WTC11 (cell line): ENCODE data around the gene P3H3. TPM values are rescaled to one million over a fixed set of nuclear protein-coding genes. Genes with fewer than 3 reads are reported as not detected.

ENCODE experiments used
- ATAC-seq: fragments of 200-7000 bp; cut with Tn5 transposase; 2 replicates; pipeline ENCODE4 v1.10.0; 2021; ENCODE audit warnings: mild to moderate bottlenecking, moderate library complexity
- CTCF ChIA-PET: fragments of 300-600 bp; sonication (Branson Sonifier 250); formaldehyde crosslinking; loops from one replicate; lab custom pipeline; 2021; ENCODE audit warnings: antibody characterized with exemption; lab: Charles Lee
- POLR2A ChIA-PET: fragments of 350-600 bp; sonication (Branson Sonifier 250); formaldehyde crosslinking; loops from one replicate; lab custom pipeline; 2021; ENCODE audit warnings: antibody characterized with exemption; lab: Charles Lee
- DNase-seq: peaks from one replicate; pipeline ENCODE4 v3.0.0; 2021; ENCODE audit warnings: low spot score
- H3K27ac Mint-ChIP-seq: 2 replicates; pipeline ENCODE4 v1.8.0; 2021; ENCODE audit warnings: mixed read lengths
- H3K27me3 Mint-ChIP-seq: 2 replicates; pipeline ENCODE4 v1.8.0; 2021; ENCODE audit warnings: low read depth, mild to moderate bottlenecking, moderate library complexity, mixed read lengths
- H3K36me3 Mint-ChIP-seq: 2 replicates; pipeline ENCODE4 v1.8.0; 2021; ENCODE audit warnings: mixed read lengths
- H3K4me1 Mint-ChIP-seq: 2 replicates; pipeline ENCODE4 v1.8.0; 2022; ENCODE audit warnings: mixed read lengths
- H3K4me3 Mint-ChIP-seq: 2 replicates; pipeline ENCODE4 v1.8.0; 2021; ENCODE audit warnings: mild to moderate bottlenecking, moderate library complexity, mixed read lengths
- H3K9me3 Mint-ChIP-seq: 2 replicates; pipeline ENCODE4 v1.8.0; 2021; ENCODE audit warnings: mixed read lengths
- CBFB ChIP-seq: sonication (generic); formaldehyde crosslinking; IDR thresholded peaks from 2 replicates; pipeline ENCODE4 v1.8.1; 2022; ENCODE audit warnings: mild to moderate bottlenecking, low read depth, missing genetic modification reagents
- FOXK1 ChIP-seq: sonication (generic); formaldehyde crosslinking; IDR thresholded peaks from 2 replicates; pipeline ENCODE4 v1.8.0; 2022; ENCODE audit warnings: mild to moderate bottlenecking, moderate library complexity, missing genetic modification reagents
- GRHL2 ChIP-seq: fragments of 250-450 bp; sonication (Bioruptor Pico); IDR thresholded peaks from 2 replicates; pipeline ENCODE4 v1.8.0; 2022; ENCODE audit warnings: mild to moderate bottlenecking, moderate library complexity; ENCODE audit not compliant: insufficient replicate concordance, severe bottlenecking
- HMGA2 ChIP-seq: fragments of 250-450 bp; sonication (Bioruptor Pico); IDR thresholded peaks from 2 replicates; pipeline ENCODE4 v1.4.0; 2021; ENCODE audit warnings: mild to moderate bottlenecking, moderate library complexity
- NFYB ChIP-seq: sonication (generic); formaldehyde crosslinking; conservative IDR thresholded peaks from 2 replicates; pipeline ENCODE4 v1.8.0; 2022; ENCODE audit warnings: low read depth, missing genetic modification reagents
- PRRX2 ChIP-seq: fragments of 250-450 bp; sonication (Bioruptor Pico); IDR thresholded peaks from 2 replicates; pipeline ENCODE4 v1.8.0; 2021; ENCODE audit warnings: mild to moderate bottlenecking
- SP1 ChIP-seq: sonication (generic); formaldehyde crosslinking; conservative IDR thresholded peaks from 2 replicates; pipeline ENCODE4 v1.8.1; 2022; ENCODE audit warnings: missing genetic modification reagents
- TEAD4 ChIP-seq: sonication (generic); formaldehyde crosslinking; IDR thresholded peaks from 2 replicates; pipeline ENCODE4 v1.8.0; 2022; ENCODE audit warnings: mild to moderate bottlenecking, missing genetic modification reagents
- ZNF416 ChIP-seq: fragments of 250-450 bp; sonication (Bioruptor Pico); IDR thresholded peaks from 2 replicates; pipeline ENCODE4 v1.9.0; 2021; ENCODE audit warnings: mild to moderate bottlenecking, inconsistent platforms
- ZNF671 ChIP-seq: fragments of 250-450 bp; sonication (Bioruptor Pico); IDR thresholded peaks from 2 replicates; pipeline ENCODE4 v1.8.0; 2021; ENCODE audit warnings: mild to moderate bottlenecking
- total RNA-seq: library from RNA; stranded (reverse); gene quantifications from 3 replicates; pipeline ENCODE4 v1.2.3, GENCODE V29; 2021
- TF ChIP-seq, protein P1 (sequence below): sonication (generic); formaldehyde crosslinking; IDR thresholded peaks from 2 replicates; pipeline ENCODE4 v1.8.1; 2023; ENCODE audit warnings: mild to moderate bottlenecking, missing genetic modification reagents, moderate library complexity
- TF ChIP-seq, protein P2 (sequence below): sonication (generic); formaldehyde crosslinking; IDR thresholded peaks from 2 replicates; pipeline ENCODE4 v1.8.0; 2022; ENCODE audit warnings: mild to moderate bottlenecking, missing genetic modification reagents
- TF ChIP-seq, protein P3 (sequence below): sonication (generic); formaldehyde crosslinking; IDR thresholded peaks from 2 replicates; pipeline ENCODE4 v1.8.0; 2022; ENCODE audit warnings: mild to moderate bottlenecking, missing genetic modification reagents
- TF ChIP-seq, protein P4 (sequence below): sonication (generic); formaldehyde crosslinking; IDR thresholded peaks from 2 replicates; pipeline ENCODE4 v1.8.1; 2022; ENCODE audit warnings: low read depth, missing genetic modification reagents, borderline replicate concordance
- TF ChIP-seq, protein P5 (sequence below): sonication (generic); formaldehyde crosslinking; IDR thresholded peaks from 2 replicates; pipeline ENCODE4 v1.8.1; 2022; ENCODE audit warnings: low read depth, mild to moderate bottlenecking, moderate library complexity, missing genetic modification reagents, borderline replicate concordance
- TF ChIP-seq, protein P6 (sequence below): sonication (generic); formaldehyde crosslinking; conservative IDR thresholded peaks from 2 replicates; pipeline ENCODE4 v1.8.1; 2023; ENCODE audit warnings: mild to moderate bottlenecking, low read depth, missing genetic modification reagents, moderate library complexity
- TF ChIP-seq, protein P7 (sequence below): sonication (generic); formaldehyde crosslinking; IDR thresholded peaks from 2 replicates; pipeline ENCODE4 v1.8.0; 2023; ENCODE audit warnings: missing genetic modification reagents, mild to moderate bottlenecking, borderline replicate concordance
- TF ChIP-seq, protein P8 (sequence below): fragments of 250-450 bp; sonication (Bioruptor Pico); IDR thresholded peaks from 2 replicates; pipeline ENCODE4 v1.9.0; 2021; ENCODE audit warnings: moderate library complexity, mild to moderate bottlenecking, inconsistent platforms, borderline replicate concordance
- TF ChIP-seq, protein P9 (sequence below): sonication (generic); formaldehyde crosslinking; IDR thresholded peaks from 2 replicates; pipeline ENCODE4 v1.8.0; 2023; ENCODE audit warnings: missing genetic modification reagents

P3H3 gene
- total RNA-seq, 1 experiment from 2014 or later = 50.7 TPM

DNA sequence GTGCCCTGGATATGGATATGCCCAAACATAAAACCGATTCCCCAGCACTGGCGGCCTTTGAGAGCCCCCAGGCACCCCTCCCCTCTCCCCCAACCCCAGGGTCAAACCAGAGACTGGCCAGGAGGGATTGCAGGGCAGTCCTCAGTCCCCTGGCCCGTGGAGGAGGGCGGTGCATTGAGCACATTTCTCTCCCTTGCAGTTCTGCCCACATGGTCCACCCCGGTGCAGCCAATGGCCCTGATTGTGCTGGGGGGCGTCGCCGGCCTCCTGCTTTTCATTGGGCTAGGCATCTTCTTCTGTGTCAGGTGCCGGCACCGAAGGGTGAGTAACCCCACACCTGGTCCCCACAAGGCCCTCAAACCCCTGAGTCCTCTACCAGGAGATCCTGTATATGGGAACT, 10.0 kb upstream of the P3H3 start:
- ChIA-PET POLR2A (interaction anchor here (1.1 to 1.5 kb wide), 2 partner anchors 49 to 66 kb away, joined by 3 to 5 read pairs; partner anchors contain the start of gene MLF2), CTCF (interaction anchor here (0.6 to 2.4 kb wide), 2 partner anchors 64 to 94 kb away, joined by 3 to 8 read pairs; partner anchors contain the start of gene COPS7A)
- H3K27me3 Mint-ChIP-seq = peaks cover 62% of the 10 kb centered on the region
- ATAC-seq (peak; percentile 47), DNase-seq (peak; percentile 74)
- H3K27ac Mint-ChIP-seq = no peak overlapping the region; the same call in 1 of the 2 replicates
- peak overlapping the region; percentile 56 for H3K4me3 Mint-ChIP-seq
- TF ChIP-seq GRHL2 (CRISPR knock-in tag) (no peak), SP1 (no peak), ZNF416 (CRISPR knock-in tag) (no peak), ZNF671 (no peak), NFYB (CRISPR knock-in tag) (peak; percentile 63)
- TF ChIP-seq, protein P1, sequence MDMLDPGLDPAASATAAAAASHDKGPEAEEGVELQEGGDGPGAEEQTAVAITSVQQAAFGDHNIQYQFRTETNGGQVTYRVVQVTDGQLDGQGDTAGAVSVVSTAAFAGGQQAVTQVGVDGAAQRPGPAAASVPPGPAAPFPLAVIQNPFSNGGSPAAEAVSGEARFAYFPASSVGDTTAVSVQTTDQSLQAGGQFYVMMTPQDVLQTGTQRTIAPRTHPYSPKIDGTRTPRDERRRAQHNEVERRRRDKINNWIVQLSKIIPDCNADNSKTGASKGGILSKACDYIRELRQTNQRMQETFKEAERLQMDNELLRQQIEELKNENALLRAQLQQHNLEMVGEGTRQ (CRISPR knock-in tag) = peak; percentile 70
- TF ChIP-seq, protein P2, sequence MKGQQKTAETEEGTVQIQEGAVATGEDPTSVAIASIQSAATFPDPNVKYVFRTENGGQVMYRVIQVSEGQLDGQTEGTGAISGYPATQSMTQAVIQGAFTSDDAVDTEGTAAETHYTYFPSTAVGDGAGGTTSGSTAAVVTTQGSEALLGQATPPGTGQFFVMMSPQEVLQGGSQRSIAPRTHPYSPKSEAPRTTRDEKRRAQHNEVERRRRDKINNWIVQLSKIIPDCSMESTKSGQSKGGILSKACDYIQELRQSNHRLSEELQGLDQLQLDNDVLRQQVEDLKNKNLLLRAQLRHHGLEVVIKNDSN = peak; percentile 63; the same call in 1 of the 2 replicates
- TF ChIP-seq, protein P3, sequence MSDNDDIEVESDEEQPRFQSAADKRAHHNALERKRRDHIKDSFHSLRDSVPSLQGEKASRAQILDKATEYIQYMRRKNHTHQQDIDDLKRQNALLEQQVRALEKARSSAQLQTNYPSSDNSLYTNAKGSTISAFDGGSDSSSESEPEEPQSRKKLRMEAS (CRISPR knock-in tag) = peak; percentile 21; the same call in 1 of the 2 replicates
- no peaks in the 10 kb centered on the region for H3K9me3 Mint-ChIP-seq
- H3K4me1 Mint-ChIP-seq = peaks cover 49% of the 10 kb centered on the region
- H3K36me3 Mint-ChIP-seq = no peaks in the 10 kb centered on the region

DNA sequence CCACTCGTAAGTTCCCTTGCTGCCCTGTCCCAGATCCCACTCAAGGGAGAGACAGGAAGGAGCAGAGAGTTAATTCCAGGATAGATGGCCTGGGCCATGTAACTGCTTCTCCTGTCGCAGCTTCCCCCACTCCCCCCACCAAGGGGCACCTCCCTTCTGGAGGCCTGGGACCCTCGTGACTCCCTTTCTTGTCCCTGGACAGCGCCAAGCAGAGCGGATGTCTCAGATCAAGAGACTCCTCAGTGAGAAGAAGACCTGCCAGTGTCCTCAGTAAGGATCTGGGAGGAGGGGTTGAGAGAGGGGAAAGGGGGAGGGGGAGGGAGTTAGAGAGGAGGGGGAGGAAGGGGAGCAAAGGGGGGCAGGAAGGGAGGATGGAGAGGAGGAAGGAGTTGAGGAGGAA, 9.6 kb upstream of the P3H3 start:
- H3K9me3 Mint-ChIP-seq = no peaks in the 10 kb centered on the region
- CTCF ChIA-PET = interaction anchor here (0.6 to 2.4 kb wide), 3 partner anchors 65 to 1325 kb away, joined by 3 to 8 read pairs (median 3); partner anchors contain the start of gene COPS7A
- H3K4me3 Mint-ChIP-seq = peak overlapping the region; percentile 56
- ATAC-seq (no peak), DNase-seq (no peak)
- H3K36me3 Mint-ChIP-seq = no peaks in the 10 kb centered on the region
- H3K27me3 Mint-ChIP-seq = peaks cover 63% of the 10 kb centered on the region
- H3K27ac Mint-ChIP-seq = no peak overlapping the region; the same call in 1 of the 2 replicates
- POLR2A ChIA-PET = interaction anchor here (1.1 to 1.5 kb wide), 2 partner anchors 49 to 66 kb away, joined by 3 to 5 read pairs; partner anchors contain the start of gene MLF2
- H3K4me1 Mint-ChIP-seq = peaks cover 51% of the 10 kb centered on the region
- TF ChIP-seq CBFB (CRISPR knock-in tag) (no peak), ZNF416 (CRISPR knock-in tag) (no peak), NFYB (CRISPR knock-in tag) (no peak), FOXK1 (CRISPR knock-in tag) (no peak), TEAD4 (CRISPR knock-in tag) (no peak), PRRX2 (CRISPR knock-in tag) (no peak), HMGA2 (CRISPR knock-in tag) (no peak)
- TF ChIP-seq, protein P1 (CRISPR knock-in tag) = no peak
- TF ChIP-seq, protein P4, sequence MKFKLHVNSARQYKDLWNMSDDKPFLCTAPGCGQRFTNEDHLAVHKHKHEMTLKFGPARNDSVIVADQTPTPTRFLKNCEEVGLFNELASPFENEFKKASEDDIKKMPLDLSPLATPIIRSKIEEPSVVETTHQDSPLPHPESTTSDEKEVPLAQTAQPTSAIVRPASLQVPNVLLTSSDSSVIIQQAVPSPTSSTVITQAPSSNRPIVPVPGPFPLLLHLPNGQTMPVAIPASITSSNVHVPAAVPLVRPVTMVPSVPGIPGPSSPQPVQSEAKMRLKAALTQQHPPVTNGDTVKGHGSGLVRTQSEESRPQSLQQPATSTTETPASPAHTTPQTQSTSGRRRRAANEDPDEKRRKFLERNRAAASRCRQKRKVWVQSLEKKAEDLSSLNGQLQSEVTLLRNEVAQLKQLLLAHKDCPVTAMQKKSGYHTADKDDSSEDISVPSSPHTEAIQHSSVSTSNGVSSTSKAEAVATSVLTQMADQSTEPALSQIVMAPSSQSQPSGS (CRISPR knock-in tag) = no peak
- TF ChIP-seq, protein P5, sequence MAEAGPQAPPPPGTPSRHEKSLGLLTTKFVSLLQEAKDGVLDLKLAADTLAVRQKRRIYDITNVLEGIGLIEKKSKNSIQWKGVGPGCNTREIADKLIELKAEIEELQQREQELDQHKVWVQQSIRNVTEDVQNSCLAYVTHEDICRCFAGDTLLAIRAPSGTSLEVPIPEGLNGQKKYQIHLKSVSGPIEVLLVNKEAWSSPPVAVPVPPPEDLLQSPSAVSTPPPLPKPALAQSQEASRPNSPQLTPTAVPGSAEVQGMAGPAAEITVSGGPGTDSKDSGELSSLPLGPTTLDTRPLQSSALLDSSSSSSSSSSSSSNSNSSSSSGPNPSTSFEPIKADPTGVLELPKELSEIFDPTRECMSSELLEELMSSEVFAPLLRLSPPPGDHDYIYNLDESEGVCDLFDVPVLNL (CRISPR knock-in tag) = no peak
- TF ChIP-seq, protein P6, sequence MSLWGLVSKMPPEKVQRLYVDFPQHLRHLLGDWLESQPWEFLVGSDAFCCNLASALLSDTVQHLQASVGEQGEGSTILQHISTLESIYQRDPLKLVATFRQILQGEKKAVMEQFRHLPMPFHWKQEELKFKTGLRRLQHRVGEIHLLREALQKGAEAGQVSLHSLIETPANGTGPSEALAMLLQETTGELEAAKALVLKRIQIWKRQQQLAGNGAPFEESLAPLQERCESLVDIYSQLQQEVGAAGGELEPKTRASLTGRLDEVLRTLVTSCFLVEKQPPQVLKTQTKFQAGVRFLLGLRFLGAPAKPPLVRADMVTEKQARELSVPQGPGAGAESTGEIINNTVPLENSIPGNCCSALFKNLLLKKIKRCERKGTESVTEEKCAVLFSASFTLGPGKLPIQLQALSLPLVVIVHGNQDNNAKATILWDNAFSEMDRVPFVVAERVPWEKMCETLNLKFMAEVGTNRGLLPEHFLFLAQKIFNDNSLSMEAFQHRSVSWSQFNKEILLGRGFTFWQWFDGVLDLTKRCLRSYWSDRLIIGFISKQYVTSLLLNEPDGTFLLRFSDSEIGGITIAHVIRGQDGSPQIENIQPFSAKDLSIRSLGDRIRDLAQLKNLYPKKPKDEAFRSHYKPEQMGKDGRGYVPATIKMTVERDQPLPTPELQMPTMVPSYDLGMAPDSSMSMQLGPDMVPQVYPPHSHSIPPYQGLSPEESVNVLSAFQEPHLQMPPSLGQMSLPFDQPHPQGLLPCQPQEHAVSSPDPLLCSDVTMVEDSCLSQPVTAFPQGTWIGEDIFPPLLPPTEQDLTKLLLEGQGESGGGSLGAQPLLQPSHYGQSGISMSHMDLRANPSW (CRISPR knock-in tag) = no peak
- TF ChIP-seq, protein P7, sequence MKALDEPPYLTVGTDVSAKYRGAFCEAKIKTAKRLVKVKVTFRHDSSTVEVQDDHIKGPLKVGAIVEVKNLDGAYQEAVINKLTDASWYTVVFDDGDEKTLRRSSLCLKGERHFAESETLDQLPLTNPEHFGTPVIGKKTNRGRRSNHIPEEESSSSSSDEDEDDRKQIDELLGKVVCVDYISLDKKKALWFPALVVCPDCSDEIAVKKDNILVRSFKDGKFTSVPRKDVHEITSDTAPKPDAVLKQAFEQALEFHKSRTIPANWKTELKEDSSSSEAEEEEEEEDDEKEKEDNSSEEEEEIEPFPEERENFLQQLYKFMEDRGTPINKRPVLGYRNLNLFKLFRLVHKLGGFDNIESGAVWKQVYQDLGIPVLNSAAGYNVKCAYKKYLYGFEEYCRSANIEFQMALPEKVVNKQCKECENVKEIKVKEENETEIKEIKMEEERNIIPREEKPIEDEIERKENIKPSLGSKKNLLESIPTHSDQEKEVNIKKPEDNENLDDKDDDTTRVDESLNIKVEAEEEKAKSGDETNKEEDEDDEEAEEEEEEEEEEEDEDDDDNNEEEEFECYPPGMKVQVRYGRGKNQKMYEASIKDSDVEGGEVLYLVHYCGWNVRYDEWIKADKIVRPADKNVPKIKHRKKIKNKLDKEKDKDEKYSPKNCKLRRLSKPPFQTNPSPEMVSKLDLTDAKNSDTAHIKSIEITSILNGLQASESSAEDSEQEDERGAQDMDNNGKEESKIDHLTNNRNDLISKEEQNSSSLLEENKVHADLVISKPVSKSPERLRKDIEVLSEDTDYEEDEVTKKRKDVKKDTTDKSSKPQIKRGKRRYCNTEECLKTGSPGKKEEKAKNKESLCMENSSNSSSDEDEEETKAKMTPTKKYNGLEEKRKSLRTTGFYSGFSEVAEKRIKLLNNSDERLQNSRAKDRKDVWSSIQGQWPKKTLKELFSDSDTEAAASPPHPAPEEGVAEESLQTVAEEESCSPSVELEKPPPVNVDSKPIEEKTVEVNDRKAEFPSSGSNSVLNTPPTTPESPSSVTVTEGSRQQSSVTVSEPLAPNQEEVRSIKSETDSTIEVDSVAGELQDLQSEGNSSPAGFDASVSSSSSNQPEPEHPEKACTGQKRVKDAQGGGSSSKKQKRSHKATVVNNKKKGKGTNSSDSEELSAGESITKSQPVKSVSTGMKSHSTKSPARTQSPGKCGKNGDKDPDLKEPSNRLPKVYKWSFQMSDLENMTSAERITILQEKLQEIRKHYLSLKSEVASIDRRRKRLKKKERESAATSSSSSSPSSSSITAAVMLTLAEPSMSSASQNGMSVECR (CRISPR knock-in tag) = no peak
- TF ChIP-seq, protein P8, sequence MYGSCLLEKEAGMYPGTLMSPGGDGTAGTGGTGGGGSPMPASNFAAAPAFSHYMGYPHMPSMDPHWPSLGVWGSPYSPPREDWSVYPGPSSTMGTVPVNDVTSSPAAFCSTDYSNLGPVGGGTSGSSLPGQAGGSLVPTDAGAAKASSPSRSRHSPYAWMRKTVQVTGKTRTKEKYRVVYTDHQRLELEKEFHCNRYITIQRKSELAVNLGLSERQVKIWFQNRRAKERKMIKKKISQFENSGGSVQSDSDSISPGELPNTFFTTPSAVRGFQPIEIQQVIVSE (CRISPR knock-in tag) = no peak
- TF ChIP-seq, protein P9, sequence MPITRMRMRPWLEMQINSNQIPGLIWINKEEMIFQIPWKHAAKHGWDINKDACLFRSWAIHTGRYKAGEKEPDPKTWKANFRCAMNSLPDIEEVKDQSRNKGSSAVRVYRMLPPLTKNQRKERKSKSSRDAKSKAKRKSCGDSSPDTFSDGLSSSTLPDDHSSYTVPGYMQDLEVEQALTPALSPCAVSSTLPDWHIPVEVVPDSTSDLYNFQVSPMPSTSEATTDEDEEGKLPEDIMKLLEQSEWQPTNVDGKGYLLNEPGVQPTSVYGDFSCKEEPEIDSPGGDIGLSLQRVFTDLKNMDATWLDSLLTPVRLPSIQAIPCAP (CRISPR knock-in tag) = no peak
